Endometrial microvascular endothelial cells (primary cell): Measurements from ENCODE around the gene NAALADL2. TPM values are rescaled to one million over a fixed set of nuclear protein-coding genes. Genes with fewer than 3 reads are reported as not detected.
"Not testable (repeated sequence)": the region's sequence is repeated elsewhere in the genome, so short reads cannot be mapped to it uniquely, and the experiment has no call there.

Experiments
- in situ Hi-C: cut with HindIII; loops from 2 replicates; pipeline ENCODE4 v1.10.0; 2017; ENCODE audit warnings: low sequenced_read_pairs, low pct_unique_long_range_greater_than_20kb; ENCODE audit errors: inconsistent ontology term
- total RNA-seq: library from RNA; depleted of rRNA; stranded (reverse); fragments of >200 nt; gene quantifications from one replicate; pipeline ENCODE4 v1.2.3, GENCODE V29; 2015; ENCODE audit errors: inconsistent ontology term

The NAALADL2 gene
- total RNA-seq, 1 donor from 2014 or later: not detected

GRCh38 chr3:175271465-175271864 is 412.3 kb downstream of the NAALADL2 start:
- in situ Hi-C loops: not testable (repeated sequence)

DNA sequence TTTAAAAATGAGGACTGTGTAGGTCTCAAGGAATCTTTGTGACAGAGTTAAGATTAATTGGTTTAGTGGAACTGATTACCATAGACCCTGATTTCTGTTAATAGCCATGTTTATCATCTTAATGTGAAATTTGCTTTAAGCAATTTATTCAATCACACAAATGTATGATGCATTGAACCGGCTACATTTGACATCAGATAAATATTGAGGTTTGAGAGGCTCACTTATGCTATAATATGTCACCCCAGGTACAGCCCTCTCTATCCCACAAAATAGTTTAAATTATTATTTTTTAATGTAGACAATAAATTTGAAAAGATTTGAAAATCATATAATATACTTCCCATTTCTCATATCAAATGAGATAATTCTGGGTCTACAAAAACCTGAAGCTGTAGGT is 413.3 kb downstream of the NAALADL2 start:
- in situ Hi-C loops: no loop called here

DNA sequence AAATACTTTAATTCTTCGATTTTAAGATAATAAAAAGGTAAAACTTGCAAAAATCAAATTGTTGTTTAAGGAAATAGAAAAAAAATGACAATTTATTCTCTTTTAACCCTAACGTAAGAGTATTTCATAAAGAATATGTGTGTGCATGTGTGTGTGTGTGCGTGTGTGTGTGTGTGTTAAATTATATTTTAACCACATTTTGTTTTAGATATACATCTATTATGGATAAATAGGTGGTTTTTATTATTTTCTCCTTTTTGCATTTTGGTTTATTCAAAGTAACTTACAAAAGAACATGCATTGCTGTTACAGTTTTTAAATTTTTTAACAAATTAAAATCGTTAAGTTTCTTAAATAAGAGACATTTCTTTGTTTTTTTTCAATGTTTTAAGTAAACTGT is 414.4 kb downstream of the NAALADL2 start:
- in situ Hi-C loops: no loop called here

DNA sequence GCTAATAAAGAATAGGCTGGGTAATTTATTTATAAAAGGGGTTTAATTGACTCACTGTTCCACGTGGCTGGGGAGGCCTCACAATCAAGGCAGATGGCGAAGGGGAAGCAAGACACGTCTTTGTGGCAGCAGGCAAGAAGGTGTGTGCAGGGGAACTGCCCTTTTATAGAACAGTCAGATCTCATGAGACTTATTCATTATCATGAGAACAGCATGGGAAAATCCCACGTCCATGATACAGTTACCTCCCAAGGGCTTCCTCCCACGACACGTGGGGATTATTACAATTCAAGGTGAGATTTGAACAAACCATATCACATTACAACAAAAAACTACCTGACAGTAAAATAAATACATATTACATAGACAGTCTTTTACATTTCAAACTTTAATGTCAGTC is 414.9 kb downstream of the NAALADL2 start:
- in situ Hi-C loops: no loop called here

DNA sequence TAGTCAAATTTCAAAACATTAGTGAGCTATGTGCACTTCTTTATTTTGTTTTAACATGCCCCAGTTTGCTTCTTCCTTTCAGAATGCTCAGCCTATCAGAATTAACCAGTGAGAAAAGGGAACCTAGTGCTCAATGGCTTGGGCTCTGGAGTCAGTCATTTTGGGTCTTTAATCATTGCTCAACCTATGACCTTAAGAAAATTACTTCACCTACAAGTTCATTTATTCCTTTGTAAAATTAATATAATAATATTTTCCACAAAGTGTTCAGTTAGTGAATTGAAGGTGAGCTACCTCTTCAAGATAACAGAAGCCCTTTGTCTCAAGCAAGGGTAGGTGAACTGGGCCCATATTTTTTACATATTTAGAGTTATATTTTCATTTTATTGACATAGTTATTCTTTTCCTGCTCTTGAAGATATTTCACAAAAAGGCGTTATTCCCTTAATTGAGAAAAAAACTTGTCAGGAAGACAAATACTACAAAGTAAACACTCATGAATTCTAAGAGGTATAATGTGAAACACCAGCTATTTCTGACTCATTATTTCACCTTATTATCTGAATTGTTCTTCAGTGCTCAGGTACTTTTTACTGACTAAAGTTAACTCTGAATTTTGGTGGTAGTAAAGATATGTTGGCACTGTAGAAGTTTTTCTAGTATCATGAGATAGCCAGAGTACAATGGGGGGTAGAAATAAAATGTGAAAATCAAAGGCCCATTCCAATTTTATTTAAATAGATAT is 415.5 kb downstream of the NAALADL2 start:
- in situ Hi-C loops: no loop called here

- in situ Hi-C loops: no loop called here
These were observed 419.5 kb downstream of the NAALADL2 start for GRCh38 chr3:175278680-175279079.

GRCh38 chr3:175279457-175279856 is 420.3 kb downstream of the NAALADL2 start:
- in situ Hi-C loops: no loop called here

DNA sequence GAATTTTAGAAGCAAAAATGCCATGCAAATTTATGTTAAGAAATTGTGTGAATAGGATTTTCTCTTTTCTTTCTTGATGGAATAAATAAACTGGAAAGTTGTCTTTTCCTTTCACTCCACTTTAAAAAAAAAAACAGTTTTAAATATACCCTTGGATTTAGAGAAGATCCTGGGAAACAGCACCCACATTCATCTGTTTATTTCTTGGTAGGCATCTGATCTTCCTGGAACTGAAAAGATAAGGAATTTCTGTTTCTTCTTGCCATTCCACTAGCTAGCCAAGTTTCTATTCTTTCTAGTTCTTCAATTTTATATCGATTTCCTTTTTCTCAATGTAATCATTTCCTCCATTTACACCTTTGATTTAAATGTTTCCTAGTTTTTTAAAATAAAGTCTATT is 420.8 kb downstream of the NAALADL2 start:
- in situ Hi-C loops: no loop called here

DNA sequence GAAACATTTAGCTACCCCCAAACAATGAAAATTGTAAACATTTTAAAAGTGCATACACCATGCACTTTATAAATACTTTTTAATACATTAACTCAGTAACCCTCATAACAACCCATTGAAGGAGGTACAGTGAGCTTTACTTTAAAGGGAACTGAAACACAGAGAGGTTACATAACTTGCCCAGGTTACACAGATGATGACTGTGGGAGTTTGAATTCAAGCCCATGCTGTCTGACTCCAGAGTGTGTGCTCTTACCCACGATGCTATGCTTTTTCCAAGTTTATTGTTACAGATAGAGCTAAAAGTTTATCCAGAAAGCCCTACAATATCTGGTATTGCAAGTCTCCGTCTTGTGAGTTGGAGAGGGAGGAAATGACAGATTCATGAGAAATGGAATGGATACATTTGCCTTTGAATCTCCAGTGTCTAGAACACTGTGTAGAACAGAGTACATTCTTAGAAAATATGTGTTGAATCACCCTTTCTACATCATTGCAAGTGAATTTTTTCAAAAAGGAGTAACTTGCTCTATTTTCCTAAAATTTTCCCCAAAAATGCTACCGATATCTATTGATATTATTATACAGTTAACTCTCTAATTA is 428.3 kb downstream of the NAALADL2 start:
- in situ Hi-C loops: no loop called here

GRCh38 chr3:175288621-175289020 is 429.5 kb downstream of the NAALADL2 start:
- in situ Hi-C loops: no loop called here

- in situ Hi-C loops: no loop called here
These were observed 435.7 kb downstream of the NAALADL2 start for GRCh38 chr3:175294793-175295192.

DNA sequence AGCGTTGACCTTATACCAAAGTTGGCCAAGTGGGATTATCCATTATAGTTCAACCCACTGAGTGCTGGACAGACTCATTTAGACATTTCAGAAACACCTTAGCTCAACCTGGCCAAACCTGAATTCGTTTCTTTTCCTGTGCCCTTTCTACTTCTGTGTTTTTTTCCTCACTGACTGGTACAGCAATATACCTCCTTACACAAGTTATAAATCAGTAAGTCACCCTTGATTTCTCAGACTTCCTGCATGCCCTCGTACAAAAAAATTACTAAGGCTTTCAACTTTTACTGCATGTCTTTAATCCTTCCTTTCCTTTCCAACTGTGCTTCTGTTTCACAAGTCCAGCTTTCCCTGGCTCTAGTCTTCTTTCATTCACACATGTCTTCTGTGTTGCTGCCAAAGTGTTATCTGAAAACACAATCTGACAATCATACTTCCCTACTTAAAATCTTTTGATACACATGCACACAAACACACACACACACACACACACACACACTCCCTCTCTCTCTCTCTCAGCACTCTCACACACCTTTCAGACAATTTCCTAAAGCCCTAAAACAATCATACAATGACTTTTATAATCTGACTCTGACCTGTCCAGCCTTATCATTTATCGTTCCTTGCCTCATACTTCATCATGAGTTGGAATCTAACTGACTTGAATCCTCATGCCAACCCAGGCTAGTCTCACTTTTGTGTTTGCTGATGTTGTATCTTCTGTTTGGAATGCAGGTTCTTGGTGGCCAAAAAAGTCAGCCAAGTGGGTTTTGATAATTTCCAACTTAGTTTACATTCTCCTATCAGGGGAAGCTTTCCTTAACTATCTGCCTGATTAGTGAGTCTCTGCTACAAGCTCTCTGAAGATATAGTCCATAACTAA is 436.4 kb downstream of the NAALADL2 start:
- in situ Hi-C loops: no loop called here

- in situ Hi-C loops: no loop called here
These were observed 438.1 kb downstream of the NAALADL2 start for GRCh38 chr3:175297216-175297615.

GRCh38 chr3:175301741-175302140 is 442.6 kb downstream of the NAALADL2 start:
- in situ Hi-C loops: no loop called here

DNA sequence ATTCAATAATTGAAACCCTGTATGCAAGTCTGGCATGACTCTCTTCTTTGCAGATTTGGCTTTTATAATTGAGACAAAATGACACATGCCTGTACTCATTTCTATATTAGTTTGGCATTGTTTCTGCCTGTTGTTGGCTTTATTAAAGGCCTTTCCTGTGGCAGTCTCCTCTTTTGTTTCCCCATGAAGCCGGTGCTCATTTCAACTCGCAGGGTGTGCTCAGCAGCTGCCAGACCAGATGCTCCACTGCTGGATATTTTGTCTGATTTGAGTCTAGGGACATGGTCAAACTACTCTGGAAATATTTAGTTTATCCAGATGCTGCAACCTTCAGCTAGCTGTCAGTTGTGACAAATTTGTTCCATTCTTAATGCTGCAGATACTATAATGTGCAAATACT is 445.3 kb downstream of the NAALADL2 start:
- in situ Hi-C loops: no loop called here

DNA sequence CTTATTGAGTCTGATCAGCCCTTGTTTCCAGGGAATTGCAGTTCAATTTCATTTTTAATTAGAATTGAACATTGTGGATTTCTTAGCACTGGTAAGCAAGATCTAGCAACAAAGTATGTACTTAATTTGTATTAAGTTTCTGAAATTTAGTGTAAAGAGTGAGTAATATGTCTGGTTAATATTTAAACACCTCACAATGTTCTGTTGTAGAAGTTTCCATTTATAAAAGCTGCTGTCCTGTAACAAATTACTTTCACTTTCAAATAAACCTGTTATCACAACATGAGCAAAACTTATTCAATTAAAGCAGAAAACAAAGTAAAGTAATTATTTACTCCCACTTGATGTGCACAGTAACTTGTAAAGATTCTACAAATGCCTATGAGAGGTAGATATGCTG is 448.5 kb downstream of the NAALADL2 start:
- in situ Hi-C loops: no loop called here

DNA sequence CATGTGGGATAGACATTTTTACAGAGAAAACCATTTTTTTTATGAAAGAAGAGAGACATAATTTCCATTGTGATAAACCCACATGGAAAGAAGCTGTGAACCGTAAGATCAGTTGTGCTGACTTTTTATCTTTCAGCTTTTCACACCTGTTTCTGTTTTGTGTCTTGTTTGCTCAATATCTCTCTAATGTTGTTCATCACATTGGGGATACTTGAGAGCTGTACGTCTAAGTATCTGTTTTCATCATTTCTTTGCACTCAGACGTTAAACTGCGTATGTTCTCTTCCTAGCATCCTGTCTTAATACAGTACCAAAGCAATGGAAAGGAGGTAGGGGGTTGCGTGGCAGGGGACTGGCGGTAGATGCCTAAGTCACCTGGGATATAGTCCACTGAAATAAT is 449.0 kb downstream of the NAALADL2 start:
- in situ Hi-C loops: no loop called here

DNA sequence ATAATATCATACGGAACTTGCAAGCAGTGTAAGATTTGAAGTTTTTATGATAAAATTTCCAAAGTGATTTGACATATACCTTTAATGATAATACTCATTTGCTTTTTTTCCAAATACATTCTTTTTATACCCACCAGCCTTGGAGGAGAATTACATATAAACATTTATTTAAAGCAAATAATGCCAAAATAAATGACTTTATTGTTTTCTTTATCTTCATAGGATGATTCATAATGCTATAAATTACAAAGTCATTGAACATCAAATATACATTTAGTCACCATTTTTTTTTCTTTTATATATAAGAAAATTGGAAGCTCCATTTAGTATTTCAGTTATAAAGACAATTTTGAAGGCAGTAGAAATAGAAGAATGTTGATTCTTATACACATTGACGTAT is 450.9 kb downstream of the NAALADL2 start:
- in situ Hi-C loops: no loop called here

- in situ Hi-C loops: no loop called here
These were observed 452.3 kb downstream of the NAALADL2 start for GRCh38 chr3:175311404-175311803.

DNA sequence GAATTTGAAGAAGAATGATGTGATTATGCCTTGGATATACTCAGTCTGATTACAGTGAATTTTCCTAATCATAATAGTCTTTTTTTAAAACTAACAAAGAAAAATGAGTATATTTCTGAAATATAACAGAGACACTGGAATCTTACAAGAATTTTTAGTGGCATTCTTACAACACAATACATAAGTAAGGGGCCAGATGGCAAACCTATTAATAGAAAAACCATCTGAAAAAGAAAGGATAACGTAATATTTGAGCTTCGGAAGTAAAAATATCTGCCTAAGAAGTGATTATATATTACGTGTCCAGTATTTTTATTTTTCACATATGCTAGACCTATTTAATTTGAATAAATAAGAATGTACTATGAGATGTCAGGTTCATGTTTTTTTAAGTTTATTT is 452.8 kb downstream of the NAALADL2 start:
- in situ Hi-C loops: no loop called here
